Frontal cortex (tissue), 4 donors: ENCODE measurements around the gene GAST. TPM values are rescaled to one million over a fixed set of nuclear protein-coding genes. Genes with fewer than 3 reads are reported as not detected.
"Not testable (repeated sequence)": the region's sequence is repeated elsewhere in the genome, so short reads cannot be mapped to it uniquely, and the experiment has no call there.

Experiments
- DNase-seq, 2 donors: peaks; one replicate each; pipeline ENCODE4 v3.0.0; 2012; ENCODE audit warnings: low spot score in 2 of 2
- FAIRE-seq: peaks from 2 replicates; lab custom pipeline; 2012; peaks lifted over from hg19 to GRCh38; lab: Jason Lieb, UNC
- total RNA-seq: library from RNA; depleted of rRNA; stranded (reverse); fragments of >200 nt; gene quantifications from one replicate; pipeline ENCODE4 v1.2.3, GENCODE V29; 2014
- donor health status: control.
- donor health status: control.
- donor health status: control.

Gene GAST
- total RNA-seq, 1 donor from 2014 or later = not detected

- no peak for DNase-seq
- no peak for FAIRE-seq
Observed at GRCh38 chr17:41682631-41683030, 29.5 kb upstream of the GAST start.

DNA sequence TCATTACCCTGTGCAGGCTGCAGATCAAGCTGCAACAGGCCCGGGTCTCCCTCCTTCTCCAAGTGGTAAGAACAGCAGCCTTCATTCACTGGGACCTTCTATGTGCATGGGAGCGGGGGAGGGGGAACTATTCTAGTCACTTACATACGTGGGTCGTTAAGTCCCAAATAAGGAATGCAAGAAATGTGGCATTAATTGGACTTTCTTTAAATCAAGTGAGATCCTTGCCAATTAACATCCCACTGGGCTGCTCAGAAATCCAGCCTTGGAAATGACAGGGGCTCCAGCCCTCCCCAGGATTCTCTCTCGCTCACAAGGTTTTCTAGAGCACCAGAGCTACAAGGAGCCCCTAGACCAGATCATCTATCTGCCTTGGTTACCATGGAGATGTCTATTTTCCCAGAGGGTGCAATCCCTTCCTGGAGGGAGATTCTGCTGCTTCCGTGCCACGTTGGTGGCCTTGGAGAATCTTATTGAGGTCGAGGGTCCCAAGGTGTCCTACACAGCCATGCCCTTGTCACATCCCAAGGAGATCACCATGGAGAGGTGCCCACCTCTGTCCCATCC, 28.6 kb upstream of the GAST start:
- DNase-seq (no peak), FAIRE-seq (no peak)

GRCh38 chr17:41684035-41684434, 28.1 kb upstream of the GAST start:
- FAIRE-seq (no peak), DNase-seq (no peak)

DNA sequence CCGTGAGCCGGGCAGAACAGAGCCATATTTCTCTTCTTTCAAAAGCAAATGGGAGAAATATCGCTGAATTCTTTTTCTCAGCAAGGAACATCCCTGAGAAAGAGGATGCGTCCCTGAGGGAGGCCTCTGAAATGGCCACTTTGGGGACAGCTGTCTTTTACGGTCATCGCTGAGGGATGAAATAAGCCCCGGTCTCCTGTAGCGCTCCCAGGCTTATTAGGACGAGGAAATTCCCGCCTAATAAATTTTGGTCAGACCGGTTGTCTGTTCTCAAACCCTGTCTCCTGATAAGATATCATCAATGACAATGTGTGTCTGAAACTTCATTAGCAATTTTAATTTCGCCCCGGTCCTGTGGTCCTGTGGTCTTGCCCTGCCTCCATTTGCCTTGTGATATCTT, 26.4 kb upstream of the GAST start:
- DNase-seq, FAIRE-seq: not testable (repeated sequence)

DNA sequence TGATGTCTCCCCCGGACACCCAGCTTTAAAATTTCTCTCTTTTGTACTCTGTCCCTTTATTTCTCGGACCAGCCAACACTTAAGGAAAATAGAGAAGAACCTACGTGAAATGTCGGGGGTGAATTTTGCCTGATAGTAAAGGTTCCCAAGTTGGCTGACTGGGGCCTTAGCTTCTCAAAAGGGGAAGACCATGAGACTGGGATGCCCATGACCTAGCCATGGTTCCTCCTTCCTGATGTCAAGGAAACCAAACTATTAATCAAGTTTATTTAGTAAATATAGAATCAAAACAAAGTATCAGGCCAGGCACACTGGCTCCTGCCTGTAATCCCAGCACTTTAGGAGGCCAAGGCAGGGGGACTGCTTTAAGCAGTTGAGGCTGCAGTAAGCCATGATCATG, 25.9 kb upstream of the GAST start:
- no peak for DNase-seq
- FAIRE-seq = no peak

DNA sequence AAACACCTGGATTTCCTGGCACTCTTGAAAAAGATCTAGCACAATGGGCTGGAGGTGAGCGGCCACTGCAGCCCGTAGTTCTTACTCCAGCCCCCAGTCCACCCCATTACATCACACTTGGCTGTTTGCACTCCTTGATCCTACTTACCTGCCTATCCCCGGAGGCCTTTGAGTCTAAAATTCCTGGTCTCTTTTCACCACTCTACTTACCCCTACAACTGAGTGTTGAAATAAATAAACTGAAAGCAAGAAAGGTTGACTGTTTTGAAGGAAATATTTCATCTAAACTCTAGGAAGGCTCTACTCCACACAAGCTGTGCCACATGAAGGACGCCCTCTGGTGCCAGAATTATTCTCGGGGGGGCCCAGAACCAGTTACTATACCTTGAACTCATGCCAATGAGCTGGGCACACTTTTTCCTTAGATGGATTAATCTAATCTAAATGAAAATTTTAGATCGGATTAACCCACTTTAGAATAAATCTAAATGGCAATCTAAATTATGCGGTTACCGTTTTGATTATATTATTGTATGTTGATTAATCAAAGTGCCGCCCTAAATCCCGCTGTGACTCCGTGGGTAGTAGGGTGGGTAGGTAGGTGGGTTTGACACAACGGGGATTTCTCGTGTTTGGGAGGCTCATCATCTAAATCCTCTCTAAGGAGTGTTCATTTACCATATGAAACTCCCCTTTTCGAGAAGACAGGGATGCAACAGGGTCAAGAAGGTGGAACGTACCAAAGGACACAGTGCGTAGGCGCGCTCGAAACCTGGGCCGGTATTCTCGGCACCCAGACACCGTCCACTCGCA, 24.1 kb upstream of the GAST start:
- FAIRE-seq (no peak), DNase-seq (no peak)

DNA sequence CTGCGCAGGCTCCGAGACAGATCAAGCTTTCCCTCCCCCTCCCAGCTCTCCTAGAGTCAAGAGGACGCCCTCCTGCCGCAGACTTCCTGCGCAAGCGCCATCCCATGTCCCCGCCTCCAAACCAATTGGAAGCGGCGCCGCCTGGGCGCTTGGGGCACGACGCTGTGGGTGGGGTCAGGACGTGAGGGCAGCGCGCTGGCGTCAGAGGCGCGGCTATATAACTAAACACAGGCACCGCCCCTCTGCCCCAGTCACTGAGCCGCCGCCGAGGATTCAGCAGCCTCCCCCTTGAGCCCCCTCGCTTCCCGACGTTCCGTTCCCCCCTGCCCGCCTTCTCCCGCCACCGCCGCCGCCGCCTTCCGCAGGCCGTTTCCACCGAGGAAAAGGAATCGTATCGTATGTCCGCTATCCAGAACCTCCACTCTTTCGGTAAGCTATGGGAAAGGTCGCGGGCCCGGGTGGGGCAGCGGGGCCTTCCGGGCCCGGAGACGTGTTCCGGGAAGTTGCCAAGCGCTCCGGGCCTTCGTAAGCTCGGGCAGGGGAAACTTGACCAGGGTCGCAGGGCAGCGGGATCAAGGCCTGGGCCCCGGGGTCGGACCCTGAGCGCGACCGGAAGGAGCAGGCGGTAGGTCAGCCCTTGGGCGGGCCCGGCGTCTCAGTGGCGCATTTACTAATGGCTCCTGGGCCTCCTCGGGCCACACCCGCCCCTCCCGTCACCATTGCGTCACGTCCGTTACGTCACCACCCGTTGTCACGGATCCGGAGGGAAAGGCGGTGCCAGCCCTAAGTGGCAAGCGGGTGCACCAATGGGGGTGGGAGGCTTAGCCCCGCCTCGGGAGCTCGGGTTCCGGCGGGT, 23.3 kb upstream of the GAST start, which contains the start of gene EIF1:
EIF1 (plus strand) TSS at position 245 of the 856 bp plus-strand sequence; CDS start at position 399, 154 bp downstream.
- DNase-seq (peak; percentile 93 to 96), FAIRE-seq (peak; percentile 50)

DNA sequence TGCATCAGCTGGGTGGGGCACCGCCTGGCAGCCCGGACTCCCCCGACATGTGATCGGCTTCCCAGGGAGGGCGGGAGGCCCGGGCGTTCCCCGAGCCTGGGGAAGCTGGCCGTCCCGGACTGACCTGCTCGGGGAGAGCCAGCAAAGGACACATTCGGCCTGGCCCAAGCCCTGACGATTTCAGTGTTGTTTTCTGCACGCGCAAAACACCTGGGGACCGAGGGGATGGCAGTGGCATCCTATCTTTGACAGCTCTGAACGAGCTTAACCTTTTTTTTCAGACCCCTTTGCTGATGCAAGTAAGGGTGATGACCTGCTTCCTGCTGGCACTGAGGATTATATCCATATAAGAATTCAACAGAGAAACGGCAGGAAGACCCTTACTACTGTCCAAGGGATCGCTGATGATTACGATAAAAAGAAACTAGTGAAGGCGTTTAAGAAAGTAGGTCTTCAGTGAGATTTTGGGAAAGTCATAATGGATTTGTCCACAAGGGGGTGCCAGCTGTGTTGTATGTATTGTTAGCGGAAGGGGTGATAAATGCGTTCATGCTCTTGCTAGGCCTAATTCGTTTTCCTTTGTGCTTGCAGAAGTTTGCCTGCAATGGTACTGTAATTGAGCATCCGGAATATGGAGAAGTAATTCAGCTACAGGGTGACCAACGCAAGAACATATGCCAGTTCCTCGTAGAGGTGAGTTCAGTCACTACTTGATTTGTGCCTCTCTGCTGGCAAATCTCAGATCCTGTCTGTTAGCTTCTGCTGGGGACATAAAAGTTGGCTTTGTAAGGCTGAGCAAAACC, 22.4 kb upstream of the GAST start:
- FAIRE-seq = no peak
- no peak for DNase-seq

- no peak for DNase-seq
- no peak for FAIRE-seq
Observed at GRCh38 chr17:41690497-41690896, 21.6 kb upstream of the GAST start.

DNA sequence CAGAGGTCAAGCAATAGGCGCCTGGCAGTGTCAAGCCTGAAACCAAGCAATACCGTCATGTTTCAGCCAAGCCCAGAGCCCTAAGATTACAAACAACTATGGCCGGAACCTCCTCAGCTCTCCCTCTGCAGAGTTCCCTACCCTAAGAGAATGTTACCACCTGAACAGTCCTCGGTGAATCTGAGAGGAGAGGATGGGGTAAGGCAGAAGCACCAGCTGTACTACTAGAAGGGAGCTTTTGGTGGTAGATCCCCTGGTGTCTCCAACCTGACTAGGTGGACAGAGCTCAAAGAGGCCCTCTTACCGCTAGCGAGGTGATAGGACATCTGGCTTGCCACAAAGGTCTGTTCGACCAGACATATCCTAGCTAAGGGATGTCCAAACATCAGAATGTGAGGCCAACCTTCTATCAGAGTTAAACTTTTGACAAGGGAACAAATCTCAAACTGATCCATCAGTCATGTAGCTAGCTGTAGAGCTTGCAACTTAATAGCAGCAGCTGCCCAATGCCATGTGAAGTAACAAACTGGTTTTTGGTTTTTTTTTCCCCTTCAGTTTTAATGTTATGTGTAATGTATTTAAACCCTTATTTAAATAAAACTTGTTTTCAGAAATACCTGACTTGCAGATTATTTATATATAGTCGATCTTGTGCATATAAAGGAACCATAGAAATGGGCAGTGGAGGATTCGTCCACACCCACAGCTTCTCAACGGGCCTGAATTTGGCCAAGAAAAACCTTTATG, 20.9 kb upstream of the GAST start:
- FAIRE-seq (no peak), DNase-seq (no peak)

- DNase-seq (no peak), FAIRE-seq (no peak)
Observed at GRCh38 chr17:41692722-41693521, 19.2 kb upstream of the GAST start.

GRCh38 chr17:41695134-41695661, 16.9 kb upstream of the GAST start:
- DNase-seq = no peak
- no peak for FAIRE-seq

GRCh38 chr17:41695954-41696757, 16.0 kb upstream of the GAST start:
- DNase-seq = peak in 1 of 2 donors; percentile 66
- FAIRE-seq = no peak

DNA sequence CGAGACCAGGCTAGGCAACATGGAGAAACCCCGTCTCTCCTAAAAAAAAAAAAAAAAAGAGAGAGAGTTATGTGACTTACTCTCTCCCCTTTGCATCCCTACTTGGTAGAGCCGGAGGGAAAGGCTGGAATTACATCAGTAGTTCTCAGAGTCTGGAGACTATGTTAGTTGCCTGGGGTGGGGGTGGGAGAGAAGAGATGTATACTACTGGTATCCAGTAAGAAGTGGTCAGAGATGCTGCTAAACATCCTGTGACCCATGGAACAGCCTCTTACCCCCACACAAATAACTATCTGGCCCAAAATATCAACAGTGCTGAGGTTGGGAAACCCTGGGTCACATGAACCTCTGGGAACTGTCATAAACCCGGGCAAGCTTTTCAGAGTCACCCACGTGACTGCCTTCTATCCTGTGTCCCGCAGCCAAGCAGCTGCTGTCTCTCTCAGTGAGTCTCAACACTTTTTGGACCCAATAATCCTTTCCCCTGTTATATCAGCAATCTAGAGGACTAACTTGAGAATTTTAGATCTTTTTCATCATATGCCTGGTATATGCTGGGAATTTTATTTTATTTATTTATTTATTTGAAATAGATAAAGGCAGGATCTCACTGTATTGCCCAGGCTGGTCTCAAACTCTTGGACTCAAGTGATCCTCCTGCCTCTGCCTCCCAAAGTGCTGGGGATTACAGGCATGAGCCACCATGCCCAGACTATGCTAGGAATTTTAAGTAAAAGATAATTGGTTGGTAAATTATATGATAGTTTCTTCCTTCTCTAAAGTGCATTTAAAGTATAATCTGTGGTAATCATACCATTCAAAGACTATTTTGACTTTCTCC, 14.8 kb upstream of the GAST start:
- peak; percentile 37 to 51 for DNase-seq

GRCh38 chr17:41700843-41701242, 11.3 kb upstream of the GAST start:
- not testable (repeated sequence) for FAIRE-seq, DNase-seq

More for the DNA sequence above, 14.8 kb upstream of the GAST start:
- no peak for FAIRE-seq

GRCh38 chr17:41702712-41703111, 9.4 kb upstream of the GAST start:
- DNase-seq = no peak
- FAIRE-seq = no peak
